HG03108 (cell line): ENCODE data around the gene GNG11.
A peak's percentile ranks its signal among the peaks of the same experiment; 100 is the strongest.

Source experiments
- ATAC-seq: cut with Tn5 transposase; IDR thresholded peaks from one replicate; pipeline ENCODE4 v1.9.1; 2021; ENCODE audit warnings: moderate library complexity; ENCODE audit not compliant: unreplicated experiment

Gene GNG11

DNA sequence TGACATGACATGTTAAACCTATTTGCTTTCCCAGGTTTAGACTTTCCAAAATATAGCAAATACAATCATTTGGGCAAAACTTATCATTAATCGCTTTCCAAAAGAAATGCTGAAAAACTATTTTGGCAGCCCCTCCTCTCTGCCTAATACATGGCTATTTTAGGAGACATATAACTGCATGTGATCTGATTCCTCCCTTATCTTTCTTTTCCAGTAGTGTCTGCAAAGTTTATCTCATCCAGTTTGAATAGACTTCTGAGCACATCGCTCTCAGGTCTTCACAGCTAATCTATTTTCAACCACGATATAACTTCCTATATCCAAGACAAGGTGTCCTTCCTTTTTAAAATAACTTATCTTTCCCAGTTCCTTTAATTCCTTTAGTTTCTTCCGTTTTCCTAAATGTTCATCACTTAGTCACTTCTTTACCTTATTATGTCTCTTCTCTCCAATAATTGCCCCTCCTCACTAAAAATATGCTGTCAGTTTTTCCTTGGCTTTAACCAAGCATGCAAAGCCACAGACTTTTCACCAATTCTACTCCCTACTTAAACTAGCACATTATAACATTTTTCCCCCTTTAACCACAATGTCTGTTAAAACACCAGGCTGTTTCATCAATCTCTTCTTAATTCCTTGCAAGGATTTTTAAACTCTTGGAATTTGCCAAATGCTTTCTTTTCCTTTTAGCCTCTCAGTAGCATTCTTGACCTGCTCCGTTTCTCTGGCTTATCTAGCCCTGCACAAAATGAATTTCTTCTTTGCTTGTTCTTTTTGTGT is 24.4 kb downstream of the GNG11 start:
- no peak for ATAC-seq

DNA sequence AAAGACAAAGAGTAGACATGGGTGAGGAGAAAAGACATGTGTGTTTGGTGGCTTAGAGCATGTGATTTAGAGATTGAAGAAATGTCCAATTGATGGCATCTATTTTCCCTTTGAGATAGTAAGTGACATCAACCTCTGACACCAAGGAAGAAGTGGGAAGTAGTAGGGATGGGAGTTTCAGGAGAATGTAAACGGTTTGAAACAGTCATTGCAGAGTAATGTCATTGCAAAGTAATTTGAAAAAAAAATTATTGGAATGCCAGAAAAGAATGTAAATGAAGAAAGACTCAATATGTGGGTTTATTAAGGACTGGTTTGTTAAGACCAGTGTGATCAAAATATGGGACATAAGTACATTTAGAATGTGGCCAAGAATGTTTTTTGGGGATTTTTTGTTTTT is 26.6 kb downstream of the GNG11 start:
- ATAC-seq, result no peak

DNA sequence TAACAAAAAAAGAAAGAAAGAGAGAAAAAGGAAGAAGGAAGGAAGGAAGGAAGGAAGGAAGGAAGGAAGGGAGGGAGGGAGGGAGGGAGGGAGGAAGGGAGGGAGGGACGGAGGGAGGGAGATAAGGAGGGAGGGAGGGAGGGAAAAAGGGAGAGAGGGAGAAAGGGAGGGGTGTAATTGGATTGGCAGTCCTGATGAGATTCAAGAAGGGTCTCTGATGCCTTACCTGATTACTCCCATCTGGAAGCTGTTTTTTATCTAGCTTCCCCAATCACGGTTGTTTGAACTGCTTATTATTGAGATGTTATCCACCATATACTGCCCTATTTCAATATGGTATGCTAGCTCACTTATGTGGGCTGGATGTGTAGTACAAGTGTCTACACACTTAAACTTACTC is 27.3 kb downstream of the GNG11 start:
- ATAC-seq, result no peak

DNA sequence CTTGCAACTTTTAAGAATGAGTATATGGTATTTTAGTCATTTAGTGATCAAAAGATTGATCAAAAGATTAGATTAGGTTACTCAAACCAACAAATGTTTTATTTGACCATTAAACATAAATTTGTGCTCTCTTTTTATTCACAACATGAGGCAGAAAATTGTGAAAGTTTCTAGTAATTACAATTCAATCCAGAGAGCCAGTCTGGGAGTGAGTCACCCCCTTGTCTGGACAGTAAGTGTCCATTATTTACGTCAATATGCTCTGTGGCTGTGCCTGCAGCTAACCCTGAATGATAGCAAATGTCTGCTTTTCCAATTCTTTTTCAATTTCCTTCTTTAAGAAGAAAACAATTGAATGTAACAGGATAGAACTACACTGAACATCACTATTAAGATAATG is 27.9 kb downstream of the GNG11 start:
- ATAC-seq, result no peak

DNA sequence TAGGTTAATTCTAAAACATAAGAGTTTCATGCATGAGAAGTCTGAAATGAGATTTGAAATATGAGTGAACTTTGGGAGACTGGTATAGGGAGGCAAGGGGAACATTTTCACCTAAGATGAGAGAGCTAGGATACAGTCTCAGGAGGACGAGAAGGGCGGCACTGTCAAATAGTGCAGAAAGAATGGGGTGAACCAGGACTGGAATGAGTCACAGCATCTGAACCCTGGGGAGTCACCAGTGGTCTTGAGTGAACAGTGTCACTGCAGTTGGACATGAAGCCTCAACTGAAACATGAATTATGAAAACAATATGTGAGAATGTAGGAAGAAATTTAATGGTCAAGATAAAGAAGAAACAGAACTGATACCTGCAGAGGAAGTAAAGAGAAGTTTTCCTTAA is 33.8 kb downstream of the GNG11 start:
- ATAC-seq, result peak; percentile 71

DNA sequence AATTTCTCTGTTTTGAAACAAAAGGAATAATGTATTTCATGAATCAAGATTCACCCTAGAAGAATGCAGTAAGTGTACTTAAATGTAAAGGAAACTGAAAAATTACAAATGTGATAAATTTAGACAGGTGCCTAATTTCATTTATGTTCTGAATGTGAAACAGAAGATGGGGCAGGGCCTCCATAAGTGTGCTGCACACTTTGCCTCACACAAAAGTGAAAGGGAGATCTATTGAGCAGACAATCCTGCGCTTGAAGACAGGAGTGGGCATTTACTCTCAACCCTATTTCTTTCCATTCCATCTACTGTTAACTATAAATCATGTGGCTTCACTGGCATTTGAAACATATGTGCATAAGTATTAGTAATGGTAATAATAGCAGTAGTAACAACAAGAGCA is 36.2 kb downstream of the GNG11 start:
- no peak for ATAC-seq

DNA sequence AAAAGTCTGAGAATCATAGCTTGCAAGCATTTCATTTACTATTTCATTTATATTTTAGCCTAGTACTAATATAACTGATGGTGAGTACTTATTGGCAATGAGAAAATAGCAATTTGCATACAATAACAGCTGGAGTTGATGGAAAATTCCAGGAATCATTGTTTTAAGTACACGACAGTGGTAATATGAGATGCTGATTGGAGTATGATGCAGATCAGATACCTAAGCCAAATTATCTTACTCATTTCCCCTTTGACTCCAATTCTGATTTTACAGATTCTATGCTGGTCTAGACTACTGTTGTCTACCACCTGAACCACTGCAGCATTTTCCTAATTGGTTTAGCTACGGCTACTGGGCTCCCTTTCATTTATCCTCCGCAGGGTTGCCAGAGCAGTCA is 36.7 kb downstream of the GNG11 start:
- ATAC-seq, result no peak

DNA sequence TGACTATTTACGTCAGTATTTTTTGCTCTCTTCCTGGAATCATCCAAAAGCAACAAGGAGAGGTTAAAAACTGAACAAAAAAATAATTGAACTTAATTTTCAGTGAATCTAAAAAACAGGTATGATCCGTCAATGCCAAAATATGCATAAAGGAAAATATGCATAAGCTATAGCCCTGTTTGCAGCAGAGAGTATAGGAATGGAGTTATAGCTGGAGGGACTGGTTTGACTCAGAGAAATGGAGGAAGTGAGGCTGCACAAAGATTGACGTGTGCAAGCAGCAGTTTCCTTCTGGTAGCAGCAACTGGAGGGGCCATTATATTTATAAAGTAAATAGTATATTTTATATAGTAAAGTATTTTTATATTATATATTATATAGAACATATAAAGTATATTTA is 37.1 kb downstream of the GNG11 start:
- ATAC-seq, result no peak

DNA sequence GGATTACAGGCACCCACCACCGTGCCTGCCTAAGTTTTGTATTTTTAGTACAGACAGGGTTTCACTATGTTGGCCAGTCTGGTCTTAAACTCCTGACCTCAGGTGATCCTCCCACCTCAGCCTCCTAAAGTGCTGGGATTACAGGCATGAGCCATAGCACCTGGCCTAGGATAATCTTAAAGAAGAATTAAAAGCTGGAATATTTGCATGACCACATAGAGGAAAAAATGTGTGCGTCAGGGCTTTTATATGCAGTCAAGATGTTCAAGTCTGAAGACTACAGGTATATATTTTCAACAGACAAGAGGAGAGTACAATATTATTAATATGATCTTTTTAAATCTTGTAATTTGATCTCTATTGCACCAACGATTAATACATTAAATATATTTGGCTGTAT is 39.5 kb downstream of the GNG11 start:
- no peak for ATAC-seq

DNA sequence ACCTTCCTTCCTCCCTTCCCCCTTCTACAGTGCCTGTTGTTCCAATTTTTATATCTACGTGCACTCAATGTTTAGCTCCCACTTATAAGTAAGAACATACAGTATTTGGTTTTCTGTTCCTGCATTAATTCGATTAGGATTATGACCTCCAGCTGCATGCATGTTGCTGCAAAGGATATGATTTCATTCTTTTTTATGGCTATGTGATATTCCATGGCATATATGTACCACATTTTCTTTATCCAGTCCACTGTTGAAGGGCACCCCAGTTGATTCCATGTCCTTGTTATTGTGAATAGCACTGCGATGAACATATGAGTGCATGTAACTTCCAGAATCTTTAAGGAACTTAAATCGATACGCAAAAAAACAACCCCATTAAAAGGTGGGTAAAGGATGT is 42.7 kb downstream of the GNG11 start:
- no peak for ATAC-seq

DNA sequence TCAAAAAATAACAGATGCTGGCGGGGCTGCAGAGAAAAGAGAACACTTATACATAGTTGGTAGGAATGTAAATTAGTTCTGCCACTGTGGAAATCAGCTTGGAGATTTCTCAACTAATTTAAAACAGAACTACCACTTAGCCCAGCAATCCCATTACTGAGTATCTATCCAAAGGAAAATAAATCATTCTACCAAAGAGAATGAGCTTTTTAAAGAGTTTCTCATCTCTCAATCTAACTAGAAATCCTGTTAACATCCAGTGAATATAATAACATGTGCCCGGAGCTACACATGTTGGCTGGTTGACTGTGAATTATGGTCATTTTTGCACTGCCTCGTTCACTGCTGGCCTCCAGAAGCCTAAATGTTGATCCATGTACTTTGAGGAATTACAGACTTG is 43.3 kb downstream of the GNG11 start:
- no peak for ATAC-seq

DNA sequence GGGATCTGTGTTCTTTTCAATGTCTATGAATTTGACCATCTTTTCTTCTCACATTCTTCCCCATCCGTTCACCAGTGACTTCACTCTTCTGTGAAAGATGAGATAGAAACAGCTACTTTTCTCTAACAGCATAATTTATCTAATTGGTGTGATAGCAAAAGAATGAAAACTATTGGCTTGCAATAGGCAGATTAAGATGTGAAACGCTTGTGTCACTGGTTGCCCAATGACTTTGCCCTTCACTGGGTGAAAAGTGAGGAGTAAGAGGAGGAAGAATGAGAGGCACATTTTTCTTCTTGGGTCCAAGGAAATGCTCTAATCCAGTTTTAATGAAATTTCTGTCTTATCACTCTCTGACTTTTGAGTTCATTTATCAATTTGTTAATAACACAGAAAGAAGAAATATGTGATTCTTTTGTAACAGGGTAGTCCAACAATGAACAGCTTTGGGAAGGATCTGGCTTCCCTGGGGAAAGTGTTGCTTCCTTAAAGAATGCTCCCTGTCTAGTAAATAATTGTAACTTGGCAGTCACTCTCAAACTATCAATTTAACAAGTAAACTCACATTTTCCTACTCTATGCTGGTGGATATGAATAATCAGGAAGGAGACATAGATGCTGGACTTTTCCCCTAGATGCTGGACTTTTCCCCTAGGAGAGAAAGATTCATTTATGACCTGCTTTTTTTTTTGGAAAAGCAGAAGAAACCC is 47.5 kb downstream of the GNG11 start:
- no peak for ATAC-seq

DNA sequence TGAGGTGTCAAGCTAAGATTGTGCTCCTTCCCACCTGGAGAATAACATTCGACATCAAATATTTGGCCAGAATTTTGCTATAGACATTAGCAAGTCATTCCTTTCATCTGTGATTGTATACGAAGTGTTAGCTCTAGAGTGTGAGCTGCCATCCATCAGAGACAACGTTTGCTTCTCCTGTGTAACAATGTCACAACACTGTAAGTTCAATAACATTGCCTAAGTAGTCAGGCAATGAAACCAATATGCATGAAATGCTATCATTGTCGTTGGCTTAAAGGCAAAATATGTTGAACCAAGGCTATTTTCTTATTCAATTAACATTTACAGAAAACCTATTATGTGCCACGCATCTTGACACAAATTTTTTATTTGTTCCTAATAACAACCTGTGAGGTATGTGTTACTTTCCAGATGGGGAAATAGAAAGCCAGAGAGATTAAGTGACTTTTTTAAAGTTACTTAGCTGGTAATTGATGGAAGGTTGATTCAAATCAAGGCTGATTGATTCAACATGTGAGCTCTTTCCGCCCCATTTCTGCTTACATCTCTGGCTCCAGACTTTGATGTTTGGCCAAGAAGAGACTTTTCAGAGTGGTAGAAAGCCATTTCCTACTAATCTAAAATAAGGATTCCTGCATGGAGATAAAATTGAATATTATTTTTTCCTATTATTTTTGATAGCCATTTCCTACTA is 50.6 kb downstream of the GNG11 start:
- no peak for ATAC-seq

DNA sequence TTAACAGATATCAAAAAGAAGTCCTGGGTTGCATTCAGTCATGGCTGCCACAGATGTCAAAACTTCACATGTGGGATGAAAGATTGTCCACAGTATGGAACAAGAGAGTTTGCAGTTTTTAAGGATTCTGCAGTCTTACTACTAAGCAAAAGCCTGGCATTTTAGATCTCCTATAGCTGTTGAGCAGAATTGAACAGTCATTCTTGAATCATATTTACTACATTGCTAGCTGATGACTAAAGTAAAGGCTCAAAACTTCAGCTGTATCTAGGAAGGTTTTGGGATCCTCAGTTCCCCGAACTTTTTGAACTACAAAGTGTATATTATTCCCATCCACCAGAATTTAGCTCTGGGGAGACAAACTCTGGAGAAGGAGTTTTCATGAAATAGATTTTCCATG is 51.6 kb downstream of the GNG11 start:
- no peak for ATAC-seq

DNA sequence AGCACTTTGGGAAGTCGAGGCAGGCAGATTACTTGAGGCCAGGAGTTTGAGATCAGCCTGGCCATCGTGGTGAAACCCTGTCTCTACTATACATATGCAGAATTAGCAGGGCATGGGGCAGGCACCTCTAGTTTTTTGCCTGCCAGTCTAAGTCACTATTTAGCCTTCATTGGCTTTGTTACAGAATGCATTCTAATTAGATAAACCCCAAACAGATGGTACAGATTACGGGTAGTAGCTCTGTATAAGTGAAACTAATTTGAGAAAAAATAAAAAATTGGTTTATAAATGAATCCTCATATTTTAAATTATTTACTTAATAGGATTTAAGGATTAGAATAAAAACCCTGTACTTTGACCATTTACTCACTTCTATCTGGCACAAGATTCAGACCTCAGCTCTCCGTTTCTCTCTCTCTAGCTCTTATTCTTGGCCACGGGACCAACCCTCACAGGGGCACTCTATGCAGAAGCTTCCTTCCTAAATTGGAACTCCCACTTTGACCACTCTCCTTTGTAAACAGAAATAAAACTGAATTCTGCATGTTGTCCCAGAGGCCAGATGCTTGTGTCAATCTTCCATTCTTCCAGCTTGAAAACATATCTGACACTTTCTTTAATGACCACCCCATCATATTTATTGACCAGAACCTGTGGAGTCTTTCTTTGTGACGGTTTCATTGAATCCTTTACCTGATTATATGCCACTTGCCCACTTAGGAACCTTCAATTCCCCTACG is 55.8 kb downstream of the GNG11 start:
- no peak for ATAC-seq
